ENCODE results near the gene MDK. TPM values are rescaled to one million over a fixed set of nuclear protein-coding genes. Genes with fewer than 3 reads are reported as not detected.
A peak's percentile ranks its signal among the peaks of the same experiment; 100 is the strongest.

MDK gene
- total and polyA plus RNA-seq, 2 donors from 2014 or later = 26.3 to 38.3 TPM

DNA sequence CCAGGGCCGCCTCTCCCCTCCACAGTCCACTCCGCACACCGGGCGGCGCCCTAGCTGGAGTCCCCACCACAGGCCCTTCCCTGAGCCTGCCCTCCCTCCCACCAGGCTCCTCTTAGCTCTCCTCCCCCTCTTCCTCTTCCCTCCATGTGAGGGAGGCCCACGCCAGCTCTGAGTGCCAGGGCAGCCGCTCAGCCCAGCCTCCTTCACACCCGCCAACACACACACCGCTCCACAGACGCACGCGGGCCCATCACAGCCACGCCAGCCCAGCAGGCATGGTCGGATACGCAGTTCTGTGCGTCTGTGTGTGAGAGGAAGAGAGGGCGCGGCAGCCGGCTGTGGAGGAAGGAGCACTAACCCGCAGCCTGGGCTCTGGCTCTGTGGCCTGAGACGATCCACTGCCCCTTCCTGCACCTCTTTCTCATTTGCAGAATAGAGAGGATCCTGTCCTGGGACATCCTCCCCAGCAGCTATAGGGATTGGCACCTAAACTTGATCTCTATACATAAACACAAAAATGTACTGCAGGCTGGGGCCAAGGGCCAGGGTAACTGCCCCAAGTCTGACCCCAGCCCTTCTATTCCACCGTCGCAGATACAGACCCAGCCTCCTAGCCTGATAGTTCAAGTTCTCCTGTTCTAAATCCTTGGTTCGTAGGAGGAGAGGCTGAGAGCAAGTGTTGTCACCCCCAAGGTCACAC, 6.6 kb downstream of the MDK start:
- intact Hi-C loops (cut with DNase I) = loop anchor here (10.0 kb wide), 1 partner anchor 147 kb away; no protein-coding TSS in a partner anchor
- TF ChIP-seq, protein P1, sequence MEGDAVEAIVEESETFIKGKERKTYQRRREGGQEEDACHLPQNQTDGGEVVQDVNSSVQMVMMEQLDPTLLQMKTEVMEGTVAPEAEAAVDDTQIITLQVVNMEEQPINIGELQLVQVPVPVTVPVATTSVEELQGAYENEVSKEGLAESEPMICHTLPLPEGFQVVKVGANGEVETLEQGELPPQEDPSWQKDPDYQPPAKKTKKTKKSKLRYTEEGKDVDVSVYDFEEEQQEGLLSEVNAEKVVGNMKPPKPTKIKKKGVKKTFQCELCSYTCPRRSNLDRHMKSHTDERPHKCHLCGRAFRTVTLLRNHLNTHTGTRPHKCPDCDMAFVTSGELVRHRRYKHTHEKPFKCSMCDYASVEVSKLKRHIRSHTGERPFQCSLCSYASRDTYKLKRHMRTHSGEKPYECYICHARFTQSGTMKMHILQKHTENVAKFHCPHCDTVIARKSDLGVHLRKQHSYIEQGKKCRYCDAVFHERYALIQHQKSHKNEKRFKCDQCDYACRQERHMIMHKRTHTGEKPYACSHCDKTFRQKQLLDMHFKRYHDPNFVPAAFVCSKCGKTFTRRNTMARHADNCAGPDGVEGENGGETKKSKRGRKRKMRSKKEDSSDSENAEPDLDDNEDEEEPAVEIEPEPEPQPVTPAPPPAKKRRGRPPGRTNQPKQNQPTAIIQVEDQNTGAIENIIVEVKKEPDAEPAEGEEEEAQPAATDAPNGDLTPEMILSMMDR (IDR thresholded peaks at IDR 0.05; ENCODE audit: borderline replicate concordance, extremely low read depth, insufficient read depth) = no peak
- no peaks in the 10 kb centered on the region for H3K36me3 ChIP-seq (ENCODE audit: control insufficient read depth in 2 of 3, insufficient read depth in 3 of 3, low read length in 3 of 3)
- FAIRE-seq = no peak
- H3K4me3 ChIP-seq (ENCODE audit: low read length in 3 of 3) = no peak overlapping the region
- peak in 3 of 5 donors; percentile 42 to 58 (median 56) for DNase-seq
- no peak overlapping the region for H3K9ac ChIP-seq (ENCODE audit: low read length in 3 of 3)
- H3K9me3 ChIP-seq (ENCODE audit: control insufficient read depth in 2 of 3, insufficient read depth in 1 of 3, low read length in 3 of 3) = no peaks in the 10 kb centered on the region
- H3K27me3 ChIP-seq (ENCODE audit: control insufficient read depth, insufficient read depth, low read length) = peaks cover 13% of the 10 kb centered on the region
- H3K4me1 ChIP-seq (ENCODE audit: control insufficient read depth in 2 of 3, insufficient read depth in 2 of 3, low read depth in 1 of 3, low read length in 3 of 3) = peaks cover 0 to 16% (median 4%) of the 10 kb centered on the region in 3 donors
- no peak overlapping the region for H3K27ac ChIP-seq (ENCODE audit: low read depth in 2 of 2, low read length in 2 of 2)

DNA sequence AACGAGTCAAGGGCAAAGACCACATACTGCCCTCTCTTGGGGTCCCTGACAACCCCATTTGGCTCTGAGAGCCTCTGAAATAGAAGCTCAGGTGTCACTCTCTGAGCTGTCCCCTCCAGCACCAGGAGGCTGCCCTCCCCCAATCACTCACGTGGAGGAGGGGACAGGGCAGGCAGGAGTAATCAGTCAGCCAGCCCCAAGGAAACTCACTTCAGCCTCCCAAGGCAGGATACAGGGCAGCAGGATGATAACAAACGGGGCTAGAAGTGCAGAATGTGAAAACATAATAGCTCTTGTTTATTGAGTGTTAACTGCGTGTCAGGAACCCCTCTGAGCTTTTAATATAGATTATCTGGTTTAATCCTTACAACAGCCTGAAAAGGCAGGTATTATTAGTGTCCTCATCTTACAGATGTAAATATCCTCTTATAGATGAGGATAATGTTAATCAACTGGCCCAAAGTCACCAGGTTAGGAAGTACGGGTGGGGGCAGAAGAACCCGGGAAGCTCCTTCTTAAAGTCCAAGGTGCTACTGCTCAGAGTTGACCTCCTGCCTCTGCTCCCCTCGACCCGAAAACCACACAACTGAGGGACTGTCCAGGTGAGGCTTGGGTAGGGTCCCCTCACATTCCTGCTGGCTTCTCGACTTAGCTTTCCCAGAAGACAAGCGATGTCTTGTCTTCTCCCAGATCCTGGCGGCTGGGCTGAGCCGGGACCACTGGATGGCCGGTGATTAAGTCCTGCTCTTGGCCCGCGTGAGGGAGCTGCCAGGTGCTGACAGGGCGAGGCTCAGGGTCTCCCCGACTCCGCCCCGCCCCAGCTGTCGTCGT, 7.4 kb downstream of the MDK start:
- no peak overlapping the region for H3K27ac ChIP-seq (ENCODE audit: low read depth in 2 of 2, low read length in 2 of 2)
- H3K36me3 ChIP-seq (ENCODE audit: control insufficient read depth in 2 of 3, insufficient read depth in 3 of 3, low read length in 3 of 3) = no peaks in the 10 kb centered on the region
- no peak overlapping the region for H3K9ac ChIP-seq (ENCODE audit: low read length in 3 of 3)
- TF ChIP-seq, protein P1 (IDR thresholded peaks at IDR 0.05; ENCODE audit: borderline replicate concordance, extremely low read depth, insufficient read depth) = no peak
- H3K9me3 ChIP-seq (ENCODE audit: control insufficient read depth in 2 of 3, insufficient read depth in 1 of 3, low read length in 3 of 3) = no peaks in the 10 kb centered on the region
- intact Hi-C loops (cut with DNase I) = loop anchor here (10.0 kb wide), 1 partner anchor 146 kb away; no protein-coding TSS in a partner anchor
- peaks cover 13% of the 10 kb centered on the region for H3K27me3 ChIP-seq (ENCODE audit: control insufficient read depth, insufficient read depth, low read length)
- peaks cover 0 to 18% (median 4%) of the 10 kb centered on the region in 3 donors for H3K4me1 ChIP-seq (ENCODE audit: control insufficient read depth in 2 of 3, insufficient read depth in 2 of 3, low read depth in 1 of 3, low read length in 3 of 3)
- FAIRE-seq = no peak
- peak in 4 of 5 donors; percentile 40 to 57 (median 50) for DNase-seq
- no peak overlapping the region for H3K4me3 ChIP-seq (ENCODE audit: low read length in 3 of 3)

DNA sequence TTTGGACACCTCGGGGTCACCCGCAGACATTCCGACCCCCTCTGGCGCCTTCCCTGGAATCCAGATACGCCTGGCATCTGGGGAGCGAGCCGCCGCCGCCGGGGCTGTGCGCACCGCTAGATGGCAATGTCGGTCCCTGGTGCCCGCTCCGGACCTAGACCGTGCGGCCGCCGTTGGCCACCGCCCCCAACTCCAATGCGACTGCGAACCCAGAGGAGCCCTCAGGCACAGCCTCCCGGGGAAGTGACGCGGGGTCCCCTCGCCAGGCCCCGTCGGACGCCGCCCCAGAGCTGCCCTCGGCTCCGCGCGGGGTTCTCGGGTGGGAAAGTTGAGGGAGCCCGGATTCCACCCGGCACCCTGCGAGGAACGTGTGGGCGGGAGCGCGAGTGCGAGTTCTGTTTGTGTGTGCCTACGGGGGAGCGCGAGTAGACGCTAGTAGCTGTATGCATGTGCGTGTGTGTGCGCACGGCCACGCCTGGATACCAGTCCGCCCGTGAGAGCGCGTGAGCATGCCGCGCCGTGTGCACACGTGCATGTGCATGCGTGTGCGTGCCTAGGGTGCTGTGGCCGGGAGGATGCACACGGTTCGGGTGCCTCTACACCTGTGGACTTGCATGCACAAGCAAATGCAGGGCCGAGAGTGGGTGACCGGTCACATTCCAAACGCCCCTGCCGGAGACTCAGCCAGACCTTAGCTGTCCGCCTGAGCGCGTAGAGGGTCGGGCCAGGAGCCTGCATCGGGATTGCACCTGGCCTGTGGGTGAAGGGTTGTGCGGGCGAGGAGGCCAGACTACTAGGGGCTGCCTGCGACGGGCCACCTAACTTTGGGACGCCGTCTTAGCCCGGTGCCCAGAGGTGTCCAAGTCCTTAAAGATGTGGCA, 8.2 kb downstream of the MDK start:
- H3K9me3 ChIP-seq (ENCODE audit: control insufficient read depth in 2 of 3, insufficient read depth in 1 of 3, low read length in 3 of 3) = no peaks in the 10 kb centered on the region
- H3K27ac ChIP-seq (ENCODE audit: low read depth in 2 of 2, low read length in 2 of 2) = no peak overlapping the region
- DNase-seq = peak; percentile 82 to 88 (median 86)
- no peaks in the 10 kb centered on the region for H3K36me3 ChIP-seq (ENCODE audit: control insufficient read depth in 2 of 3, insufficient read depth in 3 of 3, low read length in 3 of 3)
- H3K9ac ChIP-seq (ENCODE audit: low read length in 3 of 3) = no peak overlapping the region
- H3K27me3 ChIP-seq (ENCODE audit: control insufficient read depth, insufficient read depth, low read length) = peaks cover 13% of the 10 kb centered on the region
- intact Hi-C loops (cut with DNase I) = loop anchor here (10.0 kb wide), 1 partner anchor 145 kb away; no protein-coding TSS in a partner anchor
- FAIRE-seq = no peak
- peaks cover 0 to 18% (median 4%) of the 10 kb centered on the region in 3 donors for H3K4me1 ChIP-seq (ENCODE audit: control insufficient read depth in 2 of 3, insufficient read depth in 2 of 3, low read depth in 1 of 3, low read length in 3 of 3)
- peak overlapping the region in 2 of 3 donors; percentile 38 to 51 for H3K4me3 ChIP-seq (ENCODE audit: low read length in 3 of 3)
- TF ChIP-seq, protein P1 (IDR thresholded peaks at IDR 0.05; ENCODE audit: borderline replicate concordance, extremely low read depth, insufficient read depth) = peak; percentile 69

Measured in kidney (tissue), 14 donors.